GM18505 (cell line): ENCODE results near the gene PGLYRP2.
"Not testable (repeated sequence)": the region's sequence is repeated elsewhere in the genome, so short reads cannot be mapped to it uniquely, and the experiment has no call there.

Experiments used
- ATAC-seq: cut with Tn5 transposase; IDR thresholded peaks from one replicate; pipeline ENCODE4 v1.9.1; 2021; ENCODE audit not compliant: unreplicated experiment
- POLR2A ChIP-seq: IDR thresholded peaks from 4 replicates; pipeline ENCODE4 v1.6.1; 2011; ENCODE audit warnings: borderline replicate concordance; ENCODE audit not compliant: insufficient read depth, insufficient read length; ENCODE audit errors: extremely low read depth

Gene PGLYRP2

GRCh38 chr19:15479391-15480345 is at the start of gene PGLYRP2:
PGLYRP2 (minus strand) TSS chr19:15479501; CDS start chr19:15479371, 130 bp downstream.
- no peak for ATAC-seq
- no peak for TF ChIP-seq POLR2A

DNA sequence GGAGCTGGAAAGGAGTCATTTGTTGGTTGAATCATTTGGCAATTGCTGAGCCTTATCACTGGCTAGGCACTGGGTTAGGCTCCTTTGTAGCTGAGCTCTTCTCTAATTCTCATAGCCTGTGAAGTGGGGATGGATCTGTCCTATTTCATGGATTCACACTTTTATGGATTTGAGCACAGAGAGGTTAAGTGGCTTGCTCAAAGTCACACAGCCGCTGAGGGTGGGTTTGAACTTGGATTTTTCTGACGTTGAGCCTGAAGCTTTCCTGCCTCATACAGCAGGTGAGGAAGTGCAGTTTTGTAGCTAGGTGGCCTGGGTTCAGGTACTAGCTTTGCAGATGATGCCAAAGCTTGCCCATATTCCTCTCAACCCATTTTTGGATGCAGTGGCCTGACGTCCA is 48.4 kb upstream of the PGLYRP2 start:
- no peak for TF ChIP-seq POLR2A
- no peak for ATAC-seq

DNA sequence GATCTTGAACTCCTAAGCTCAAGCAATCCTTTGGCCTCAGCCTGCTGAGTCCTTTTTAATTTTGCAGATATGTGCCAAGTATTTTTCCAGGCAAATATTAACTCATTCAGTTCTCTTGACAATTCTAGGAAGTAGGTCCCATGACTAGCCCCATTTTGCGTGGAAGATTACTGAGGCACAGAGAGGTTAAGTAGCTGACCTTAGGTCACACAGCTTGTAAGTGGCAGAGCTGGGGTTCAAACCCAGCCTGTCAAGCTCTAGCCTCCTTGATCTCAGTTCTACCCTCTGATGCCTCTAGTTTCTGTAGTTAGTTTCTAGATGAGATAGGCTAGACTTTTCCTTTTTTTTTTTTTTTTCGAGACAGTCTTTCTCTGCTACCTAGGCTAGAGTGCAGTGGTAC is 47.1 kb upstream of the PGLYRP2 start:
- no peak for ATAC-seq

DNA sequence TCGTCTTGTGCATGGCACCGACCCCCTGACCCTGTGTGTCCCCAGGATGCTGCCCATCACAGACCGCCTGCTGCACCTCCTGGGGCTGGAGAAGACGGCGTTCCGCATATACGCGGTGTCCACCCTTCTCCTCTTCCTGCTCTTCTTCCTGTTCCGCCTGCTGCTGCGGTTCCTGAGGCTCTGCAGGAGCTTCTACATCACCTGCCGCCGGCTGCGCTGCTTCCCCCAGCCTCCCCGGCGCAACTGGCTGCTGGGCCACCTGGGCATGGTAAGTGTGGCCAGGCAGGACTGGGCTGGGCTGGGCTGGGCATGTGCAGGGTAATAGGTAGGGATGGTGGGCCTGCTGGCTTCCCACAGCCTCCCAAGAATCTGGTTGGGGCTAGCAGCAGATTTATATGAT is 46.0 kb upstream of the PGLYRP2 start:
- TF ChIP-seq POLR2A: no peak
- ATAC-seq: no peak

More for the DNA sequence above, 47.1 kb upstream of the PGLYRP2 start:
- TF ChIP-seq POLR2A: no peak

- no peak for TF ChIP-seq POLR2A
- no peak for ATAC-seq
These were observed 45.5 kb upstream of the PGLYRP2 start for GRCh38 chr19:15524781-15525180.

DNA sequence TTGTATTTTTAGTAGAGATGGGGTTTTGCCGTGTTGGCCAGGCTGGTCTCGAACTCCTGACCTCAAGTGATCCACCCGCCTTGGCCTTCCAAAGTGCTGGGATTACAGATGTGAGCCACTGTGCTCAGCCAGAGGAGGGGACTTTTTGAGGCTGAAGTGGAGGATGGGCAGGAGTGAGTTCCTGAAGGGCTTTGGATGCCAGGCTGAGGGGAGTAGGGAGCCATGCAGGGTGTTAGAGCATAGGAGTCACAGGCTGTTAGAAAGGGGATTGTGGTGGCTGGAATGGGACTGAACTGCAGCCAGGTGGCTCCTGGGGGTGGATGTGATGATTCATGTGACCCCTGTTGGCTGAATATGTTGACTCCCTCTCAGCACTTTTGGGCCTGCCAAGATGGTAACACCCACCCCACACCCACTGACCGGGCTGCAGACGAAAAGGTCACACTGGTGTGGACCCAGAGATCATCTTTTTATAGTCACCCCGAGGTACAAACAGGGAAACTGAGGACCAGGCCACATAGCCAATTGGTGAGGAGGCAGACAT is 40.2 kb upstream of the PGLYRP2 start:
- no peak for ATAC-seq
- TF ChIP-seq POLR2A: no peak

GRCh38 chr19:15517778-15518177 is 38.5 kb upstream of the PGLYRP2 start:
- ATAC-seq: no peak

GRCh38 chr19:15516363-15516762 is 37.1 kb upstream of the PGLYRP2 start:
- no peak for TF ChIP-seq POLR2A

More at GRCh38 chr19:15517778-15518177, 38.5 kb upstream of the PGLYRP2 start:
- no peak for TF ChIP-seq POLR2A

GRCh38 chr19:15515227-15515625 is 35.9 kb upstream of the PGLYRP2 start:
- ATAC-seq: not testable (repeated sequence)

More at GRCh38 chr19:15516363-15516762, 37.1 kb upstream of the PGLYRP2 start:
- no peak for ATAC-seq

- no peak for TF ChIP-seq POLR2A
- no peak for ATAC-seq
These were observed 32.5 kb upstream of the PGLYRP2 start for GRCh38 chr19:15511671-15512424.

- no peak for ATAC-seq
- no peak for TF ChIP-seq POLR2A
These were observed 28.9 kb upstream of the PGLYRP2 start, which contains the start of gene CYP4F22 for GRCh38 chr19:15508035-15508710. CYP4F22 (plus strand) TSS chr19:15508525; CDS start chr19:15525337, 16,812 bp downstream.

DNA sequence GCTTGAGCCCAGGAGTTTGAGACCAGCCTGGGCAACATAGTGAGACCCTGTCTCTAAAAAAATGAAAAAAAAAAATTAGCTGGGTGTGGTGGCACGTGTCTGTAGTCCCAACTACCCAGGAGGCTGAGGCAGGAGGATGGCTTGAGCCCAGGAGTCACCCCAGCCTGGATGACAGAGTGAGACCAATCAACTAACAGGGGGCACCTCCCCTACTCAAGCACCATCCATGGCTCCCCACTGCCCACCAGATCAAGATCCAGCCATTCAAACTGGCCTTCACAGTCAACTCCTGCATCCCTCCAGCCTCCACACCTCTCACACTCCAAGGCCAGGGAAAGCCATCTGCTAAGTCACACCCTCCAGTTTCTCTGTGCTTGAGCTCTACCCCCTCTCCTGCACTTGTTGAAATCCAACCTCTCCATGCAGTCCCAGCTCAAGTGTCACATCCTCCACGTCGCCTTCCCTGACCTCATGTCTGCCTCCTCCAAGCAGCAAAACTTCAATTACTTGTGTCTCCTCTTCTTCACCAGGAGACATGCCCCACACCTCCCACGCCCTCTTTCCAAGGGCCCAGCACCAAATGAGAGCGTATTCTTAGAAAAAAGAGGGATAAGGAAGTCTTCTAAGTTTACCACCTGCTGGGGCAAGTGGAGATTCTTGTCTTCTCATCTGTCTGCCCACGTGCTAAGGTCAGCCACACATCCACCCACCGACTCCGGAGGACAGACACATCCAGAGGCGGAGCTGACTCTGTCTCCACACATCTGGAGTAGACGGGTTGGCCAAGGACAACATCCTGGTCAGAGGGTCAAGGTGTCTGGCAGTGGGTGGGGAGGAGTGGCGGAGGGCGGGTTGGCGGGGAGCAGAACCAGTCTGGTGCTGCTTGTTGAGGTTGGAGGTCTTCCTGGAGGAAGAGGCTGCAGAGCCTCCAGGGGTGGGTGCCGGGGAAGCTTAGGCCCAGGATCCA is 28.1 kb upstream of the PGLYRP2 start:
- ATAC-seq: no peak
- TF ChIP-seq POLR2A: no peak
